AG08395 (cell line): ENCODE data around the gene LRRFIP1.
"Not testable (repeated sequence)": the region's sequence is repeated elsewhere in the genome, so short reads cannot be mapped to it uniquely, and the experiment has no call there.

Experiments used
- DNase-seq: peaks from one replicate; pipeline ENCODE4 v3.0.0; 2012; ENCODE audit warnings: mixed read lengths, low spot score

Gene LRRFIP1

GRCh38 chr2:237596520-237597195 lies 30.7 kb upstream of the LRRFIP1 start:
- DNase-seq: no peak

GRCh38 chr2:237597196-237598145 lies 29.9 kb upstream of the LRRFIP1 start:
- no peak for DNase-seq

GRCh38 chr2:237598468-237599208 lies 28.7 kb upstream of the LRRFIP1 start:
- DNase-seq: no peak

GRCh38 chr2:237599465-237600110 lies 27.8 kb upstream of the LRRFIP1 start:
- DNase-seq: no peak

- DNase-seq: peak; percentile 76
These were observed 27.1 kb upstream of the LRRFIP1 start for GRCh38 chr2:237600205-237600846.

GRCh38 chr2:237601453-237602116 lies 25.8 kb upstream of the LRRFIP1 start:
- no peak for DNase-seq

- DNase-seq: no peak
These were observed 25.0 kb upstream of the LRRFIP1 start for GRCh38 chr2:237602409-237602808.

GRCh38 chr2:237603049-237603717 lies 24.2 kb upstream of the LRRFIP1 start:
- no peak for DNase-seq

GRCh38 chr2:237603718-237604362 lies 23.5 kb upstream of the LRRFIP1 start:
- peak; percentile 57 for DNase-seq

GRCh38 chr2:237604391-237604790 lies 23.0 kb upstream of the LRRFIP1 start:
- no peak for DNase-seq

- peak; percentile 40 for DNase-seq
These were observed 22.4 kb upstream of the LRRFIP1 start for GRCh38 chr2:237604960-237605359.

- DNase-seq: not testable (repeated sequence)
These were observed 20.9 kb upstream of the LRRFIP1 start for GRCh38 chr2:237606522-237606921.

GRCh38 chr2:237612527-237613357 lies 14.6 kb upstream of the LRRFIP1 start:
- no peak for DNase-seq

- DNase-seq: no peak
These were observed 13.7 kb upstream of the LRRFIP1 start for GRCh38 chr2:237613679-237614078.

- DNase-seq: no peak
These were observed 13.2 kb upstream of the LRRFIP1 start for GRCh38 chr2:237614151-237614720.

- no peak for DNase-seq
These were observed 11.6 kb upstream of the LRRFIP1 start for GRCh38 chr2:237615631-237616249.

GRCh38 chr2:237616373-237616733 lies 11.0 kb upstream of the LRRFIP1 start:
- DNase-seq: no peak
